HG03095 (cell line): ENCODE measurements around the gene OAF.

Source experiments
- ATAC-seq: cut with Tn5 transposase; IDR thresholded peaks from one replicate; pipeline ENCODE4 v1.9.1; 2021; ENCODE audit warnings: moderate library complexity; ENCODE audit not compliant: unreplicated experiment

The OAF gene

DNA sequence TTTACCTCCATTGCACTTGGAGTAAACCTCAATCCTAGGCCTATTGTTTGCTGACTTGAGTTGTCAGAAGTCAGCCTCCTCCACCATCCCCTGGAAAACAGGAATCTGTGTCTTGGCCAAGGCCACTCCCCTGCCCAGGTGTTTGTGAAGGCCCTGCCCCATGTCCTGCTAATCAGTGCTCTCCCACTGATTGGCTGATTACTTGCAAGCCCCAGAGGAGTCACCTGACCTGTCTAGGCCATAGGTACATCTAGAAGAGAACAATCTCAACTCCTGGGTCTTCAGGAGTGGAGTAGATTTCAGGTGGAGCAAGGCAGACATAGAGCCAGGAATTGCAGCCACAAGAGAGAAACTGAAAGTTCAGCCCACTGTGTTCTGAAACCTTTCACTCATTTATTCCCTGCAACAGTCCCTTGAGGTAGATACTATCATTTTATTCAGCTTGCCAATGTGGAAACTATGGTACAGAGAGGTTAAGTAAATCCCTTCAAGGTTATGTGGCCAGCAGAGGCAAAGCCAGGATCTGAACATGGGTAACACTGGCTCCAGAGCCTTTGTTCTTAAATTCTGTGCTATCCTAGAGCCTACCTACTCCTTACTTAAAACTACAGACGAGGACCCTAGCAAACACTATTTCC is 10.4 kb downstream of the OAF start:
- ATAC-seq, result no peak

DNA sequence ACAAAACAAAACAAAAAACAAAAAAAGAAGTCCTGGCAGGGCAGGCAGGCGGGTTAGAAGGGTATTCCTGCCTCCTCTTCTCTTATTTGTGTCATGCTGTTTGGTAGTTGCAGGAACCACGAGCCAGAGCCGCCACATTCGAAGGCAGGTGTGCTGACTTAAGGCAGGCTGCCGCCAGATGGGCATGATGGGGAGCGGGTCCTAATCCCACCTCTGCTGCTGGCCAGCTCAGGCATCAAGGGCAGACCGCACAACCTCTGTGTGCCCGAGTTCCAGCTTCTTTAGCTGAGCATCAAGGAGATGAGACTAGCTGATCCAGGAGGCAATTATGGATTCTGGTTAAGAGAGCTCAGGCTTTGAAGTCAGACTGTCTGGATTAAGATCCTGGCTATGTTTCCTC is 12.1 kb downstream of the OAF start:
- ATAC-seq, result no peak

DNA sequence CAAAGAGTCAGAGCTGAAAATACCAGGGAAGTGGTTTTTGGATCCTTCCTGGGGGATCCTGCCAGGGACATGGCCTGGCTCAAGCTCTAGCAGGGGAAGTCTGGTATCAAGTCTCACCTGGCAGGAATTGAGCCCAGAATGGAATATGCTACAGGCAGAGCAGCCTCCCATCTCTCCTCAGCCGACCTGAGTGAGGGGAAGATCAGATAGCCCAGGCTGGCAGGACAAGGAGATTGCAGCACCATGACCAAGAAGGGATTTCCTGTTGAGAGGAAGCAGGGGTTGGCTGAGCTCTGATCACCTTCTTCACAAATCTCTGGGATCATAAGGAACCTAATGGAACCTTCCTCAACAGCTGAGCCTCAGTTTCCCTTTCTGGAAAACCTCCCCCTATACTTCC is 13.0 kb downstream of the OAF start:
- ATAC-seq, result no peak

DNA sequence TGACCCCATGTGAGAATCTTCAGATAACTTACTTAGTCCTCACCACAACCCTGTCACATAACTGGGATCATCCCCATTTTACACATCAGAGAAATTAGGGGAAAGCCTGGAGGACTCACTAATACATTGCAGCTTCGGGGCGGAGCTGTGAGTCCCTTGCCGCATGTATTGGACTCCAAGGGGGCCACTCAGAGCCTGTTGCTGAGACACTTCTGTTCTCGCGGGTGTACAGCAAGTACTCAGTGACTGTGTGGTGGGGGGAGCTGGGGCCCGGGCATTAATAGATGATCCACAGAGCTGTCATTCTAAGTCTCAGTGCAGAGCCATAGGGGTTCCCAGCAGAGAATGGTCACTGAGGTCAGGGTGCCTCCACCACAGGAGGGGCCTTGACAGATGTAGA is 13.5 kb downstream of the OAF start:
- ATAC-seq, result no peak

DNA sequence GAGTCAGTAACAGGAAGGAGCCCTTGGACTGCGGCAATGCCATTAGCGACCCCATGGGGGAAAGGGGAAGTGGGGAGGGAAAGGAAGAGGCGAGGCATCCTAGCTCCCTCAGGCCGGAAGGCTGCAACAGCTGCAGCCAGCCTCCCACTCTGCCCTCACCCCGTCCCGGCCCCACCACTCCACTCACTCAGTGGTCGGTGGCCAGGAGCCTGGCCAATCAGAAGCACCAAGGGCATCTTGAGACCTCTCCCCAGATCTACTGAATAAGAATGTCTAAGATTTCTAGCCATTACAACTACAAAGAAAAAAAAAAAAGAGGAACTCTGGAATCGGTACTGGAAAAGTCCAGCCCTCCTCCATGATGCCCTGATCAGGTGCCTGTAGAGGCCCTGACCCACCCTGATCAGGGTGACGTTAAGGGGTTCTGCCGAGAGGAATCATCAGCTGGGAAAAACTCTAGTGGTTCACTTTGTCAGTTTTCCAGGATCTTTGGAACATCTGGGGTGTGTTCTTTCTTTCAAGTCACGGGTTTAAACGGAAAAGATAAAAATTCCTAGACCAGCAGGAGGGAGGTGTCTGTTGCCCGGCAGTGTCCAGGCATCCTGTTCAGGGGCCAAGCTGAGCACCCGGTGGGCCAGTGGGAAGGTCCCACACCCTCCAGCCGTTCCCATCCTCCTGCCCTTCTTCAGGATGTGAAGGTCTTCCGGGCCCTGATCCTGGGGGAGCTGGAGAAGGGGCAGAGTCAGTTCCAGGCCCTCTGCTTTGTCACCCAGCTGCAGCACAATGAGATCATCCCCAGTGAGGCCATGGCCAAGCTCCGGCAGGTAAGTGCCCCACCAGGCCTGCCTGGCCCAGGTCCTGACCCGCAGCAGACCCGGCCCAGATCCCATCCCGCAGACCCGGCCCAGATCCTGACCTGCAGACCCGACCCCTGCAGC is 14.4 kb downstream of the OAF start:
- no peak for ATAC-seq

DNA sequence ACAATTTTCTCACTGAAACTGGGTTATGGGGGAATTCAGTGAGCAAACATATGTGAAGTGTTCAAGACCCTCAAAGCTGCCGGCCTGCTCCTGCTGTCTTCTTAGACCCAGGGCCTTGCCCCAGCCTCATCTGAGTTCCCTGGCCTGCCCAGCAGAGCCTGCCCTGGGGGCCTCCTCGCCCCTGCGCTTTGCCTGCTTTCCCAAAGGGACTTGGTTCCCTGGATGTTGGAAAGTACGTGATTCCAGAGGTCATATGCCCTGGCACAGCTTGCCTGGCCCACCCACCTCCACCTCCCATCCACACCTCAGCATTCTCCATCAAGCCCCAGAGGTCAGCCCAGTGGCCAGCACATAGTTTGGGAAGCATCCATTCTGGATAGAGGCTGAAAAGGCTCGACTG is 15.4 kb downstream of the OAF start:
- ATAC-seq, result no peak

DNA sequence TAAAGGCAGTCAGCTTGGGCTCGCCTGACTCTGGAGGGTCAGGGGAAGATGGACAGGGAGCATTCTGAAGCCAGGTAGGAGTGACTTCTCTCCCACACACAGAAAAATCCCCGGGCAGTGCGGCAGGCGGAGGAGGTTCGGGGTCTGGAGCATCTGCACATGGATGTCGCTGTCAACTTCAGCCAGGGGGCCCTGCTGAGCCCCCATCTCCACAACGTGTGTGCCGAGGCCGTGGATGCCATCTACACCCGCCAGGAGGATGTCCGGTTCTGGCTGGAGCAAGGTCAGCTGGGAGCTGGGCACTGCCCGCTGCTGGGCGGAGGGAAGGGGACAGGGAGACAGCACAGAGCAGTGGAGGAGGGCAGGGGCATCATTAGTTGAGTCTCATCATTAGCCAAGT is 15.9 kb downstream of the OAF start:
- ATAC-seq, result no peak

DNA sequence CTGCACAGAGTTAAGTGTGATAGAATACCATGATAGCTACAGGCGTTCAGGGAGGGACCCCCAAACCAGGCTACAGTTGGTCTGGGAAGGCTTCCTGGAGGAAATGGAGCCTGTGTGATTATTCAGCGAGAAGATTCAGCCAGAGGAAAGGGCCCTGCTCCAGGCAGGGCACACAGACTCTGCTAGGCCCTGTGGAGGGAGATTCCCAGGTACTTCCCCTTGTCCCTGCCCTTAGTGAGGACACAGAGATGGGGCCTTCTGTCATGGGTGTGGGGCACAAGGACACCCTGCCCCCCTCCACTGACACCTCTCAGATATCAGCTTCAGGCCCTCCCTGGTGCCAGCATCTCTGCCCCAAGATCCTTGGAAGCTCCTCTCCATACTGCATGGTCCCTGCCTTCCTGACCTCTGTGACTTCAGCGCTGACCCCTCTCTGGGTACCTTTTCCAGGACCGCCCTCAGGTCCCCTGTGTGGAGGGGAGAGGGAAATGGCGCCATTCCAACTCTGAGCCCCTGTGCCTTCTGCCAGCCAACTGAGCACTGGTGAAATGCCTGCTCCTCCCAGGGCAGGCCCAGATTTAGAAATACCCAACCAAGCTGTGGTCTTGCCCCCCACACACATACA is 16.5 kb downstream of the OAF start:
- no peak for ATAC-seq

DNA sequence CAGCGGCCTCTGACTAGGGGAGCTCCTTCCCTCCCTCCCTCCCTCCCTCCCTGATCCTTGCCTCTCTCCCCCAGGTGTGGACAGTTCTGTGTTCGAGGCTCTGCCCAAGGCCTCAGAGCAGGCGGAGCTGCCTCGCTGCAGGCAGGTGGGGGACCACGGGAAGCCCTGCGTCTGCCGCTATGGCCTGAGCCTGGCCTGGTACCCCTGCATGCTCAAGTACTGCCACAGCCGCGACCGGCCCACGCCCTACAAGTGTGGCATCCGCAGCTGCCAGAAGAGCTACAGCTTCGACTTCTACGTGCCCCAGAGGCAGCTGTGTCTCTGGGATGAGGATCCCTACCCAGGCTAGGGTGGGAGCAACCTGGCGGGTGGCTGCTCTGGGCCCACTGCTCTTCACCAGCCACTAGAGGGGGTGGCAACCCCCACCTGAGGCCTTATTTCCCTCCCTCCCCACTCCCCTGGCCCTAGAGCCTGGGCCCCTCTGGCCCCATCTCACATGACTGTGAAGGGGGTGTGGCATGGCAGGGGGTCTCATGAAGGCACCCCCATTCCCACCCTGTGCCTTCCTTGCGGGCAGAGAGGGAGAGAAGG is 18.1 kb downstream of the OAF start:
- ATAC-seq, result no peak

DNA sequence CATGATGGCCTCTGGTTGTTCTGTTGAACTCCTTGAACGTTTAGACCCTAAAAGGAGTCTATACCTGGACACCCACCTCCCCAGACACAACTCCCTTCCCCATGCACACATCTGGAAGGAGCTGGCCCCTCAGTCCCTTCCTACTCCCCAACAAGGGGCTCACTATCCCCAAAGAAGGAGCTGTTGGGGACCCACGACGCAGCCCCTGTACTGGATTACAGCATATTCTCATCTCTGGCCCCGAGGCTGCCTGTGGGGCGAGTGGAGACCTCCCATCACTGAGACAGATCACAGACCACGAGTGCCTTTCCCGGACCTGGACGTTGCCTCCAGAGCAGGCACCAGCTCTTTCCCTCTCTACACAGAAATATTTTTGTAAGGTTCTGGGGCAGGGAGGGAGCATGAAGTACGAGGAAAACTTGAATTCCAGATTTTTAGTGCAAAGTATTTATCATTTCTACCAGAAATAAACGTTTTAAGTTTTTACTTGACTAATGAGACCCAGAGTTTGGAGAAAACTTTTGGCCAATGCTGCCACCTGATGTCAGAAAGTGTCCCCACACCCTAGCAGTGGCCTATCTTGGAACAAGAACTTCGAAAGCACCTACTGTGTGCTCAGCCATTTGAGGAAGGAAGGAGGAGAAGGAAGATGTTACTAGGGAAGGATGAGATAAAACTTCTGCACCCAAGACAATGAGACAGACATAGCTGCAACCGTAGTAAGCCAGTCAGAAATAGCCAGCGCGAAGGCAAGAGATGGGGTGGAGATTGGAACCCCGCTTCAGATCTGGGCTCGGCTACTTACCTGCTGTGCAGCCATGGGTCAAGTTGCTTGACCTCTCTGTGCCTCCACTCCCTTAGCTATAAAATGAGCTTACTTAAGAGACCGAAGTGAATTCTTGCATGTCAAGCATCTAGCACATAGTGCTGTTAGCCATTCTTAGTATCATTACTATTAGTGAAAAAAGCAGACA is 18.9 kb downstream of the OAF start:
- ATAC-seq, result no peak

DNA sequence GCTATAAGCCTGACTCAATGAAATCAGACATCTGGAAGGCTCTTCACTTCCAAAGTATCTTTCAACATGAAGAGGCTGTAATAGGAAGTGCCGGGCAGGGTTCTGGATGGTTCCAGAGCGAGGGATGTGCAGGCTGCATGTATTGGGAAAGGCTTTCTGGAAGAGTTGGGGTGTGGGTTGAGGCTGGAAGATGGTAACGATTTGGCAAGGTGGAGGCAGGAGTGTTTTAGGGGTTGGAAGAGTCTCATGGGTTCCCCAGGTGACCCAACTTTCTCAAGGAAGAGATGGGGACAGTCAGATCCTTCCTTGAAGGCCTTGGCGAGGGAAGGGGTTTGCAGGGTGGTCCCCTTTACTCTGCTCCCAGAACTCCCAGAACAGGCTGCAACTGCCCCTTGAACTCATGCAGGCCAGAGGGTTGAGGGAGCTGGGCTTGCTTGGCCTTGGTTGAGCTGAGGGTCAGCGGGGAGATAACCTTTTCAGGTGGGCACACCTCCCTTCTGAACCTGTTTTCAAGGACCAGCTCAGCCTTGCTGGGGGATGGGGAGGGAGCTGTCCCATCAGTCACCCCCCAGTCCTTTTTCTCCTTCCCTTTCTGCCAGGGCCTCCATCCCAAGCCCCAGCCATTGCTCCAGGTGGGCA is 19.7 kb downstream of the OAF start:
- ATAC-seq, result no peak

DNA sequence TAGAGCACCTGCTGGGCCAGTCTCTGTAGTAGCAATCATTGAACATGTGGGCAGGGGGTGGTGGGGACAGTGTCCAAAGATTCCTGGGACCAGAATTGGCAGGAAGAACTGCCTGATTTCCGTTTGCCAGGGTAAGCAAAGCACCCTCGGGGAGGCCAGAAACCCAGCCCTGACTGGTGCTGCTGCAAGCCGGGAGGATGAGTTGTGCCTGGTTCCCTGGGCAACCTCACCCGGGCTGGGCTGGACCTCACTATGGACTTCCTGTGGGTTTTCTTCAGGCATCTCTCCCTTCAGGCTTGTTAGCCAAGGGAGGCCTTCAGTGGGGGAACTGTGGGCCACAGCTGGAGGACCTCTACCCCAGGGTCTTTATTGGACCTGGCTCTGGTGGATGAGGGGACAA is 21.1 kb downstream of the OAF start:
- ATAC-seq, result no peak

DNA sequence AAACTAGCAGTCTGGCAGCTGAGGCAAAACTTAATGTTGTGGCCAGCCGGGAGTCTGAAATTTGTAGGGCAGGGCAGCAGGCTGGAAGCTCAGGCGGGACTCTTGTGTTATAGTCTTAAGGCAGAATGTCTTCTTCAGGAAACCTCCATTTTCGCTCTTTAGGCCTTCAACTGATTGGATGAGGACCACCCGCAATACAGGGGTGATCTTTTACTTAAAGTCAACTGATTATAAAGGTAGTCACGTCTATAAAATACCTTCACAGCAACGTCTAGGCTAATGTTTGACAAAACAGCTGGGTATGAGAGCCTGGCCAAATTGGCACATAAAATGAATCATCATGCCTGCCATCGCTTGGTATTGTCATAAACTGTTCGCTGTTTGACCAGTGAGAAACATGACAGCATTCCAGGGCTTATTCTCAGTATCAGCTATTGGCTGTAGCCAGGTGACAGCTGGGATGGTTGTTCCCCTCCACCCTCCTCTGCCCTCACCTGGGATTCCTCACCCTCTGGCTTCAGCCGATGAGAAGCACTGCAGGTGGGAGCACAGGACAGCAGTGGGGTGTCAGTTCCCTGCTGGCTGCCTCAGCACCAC is 22.5 kb downstream of the OAF start:
- ATAC-seq, result no peak

DNA sequence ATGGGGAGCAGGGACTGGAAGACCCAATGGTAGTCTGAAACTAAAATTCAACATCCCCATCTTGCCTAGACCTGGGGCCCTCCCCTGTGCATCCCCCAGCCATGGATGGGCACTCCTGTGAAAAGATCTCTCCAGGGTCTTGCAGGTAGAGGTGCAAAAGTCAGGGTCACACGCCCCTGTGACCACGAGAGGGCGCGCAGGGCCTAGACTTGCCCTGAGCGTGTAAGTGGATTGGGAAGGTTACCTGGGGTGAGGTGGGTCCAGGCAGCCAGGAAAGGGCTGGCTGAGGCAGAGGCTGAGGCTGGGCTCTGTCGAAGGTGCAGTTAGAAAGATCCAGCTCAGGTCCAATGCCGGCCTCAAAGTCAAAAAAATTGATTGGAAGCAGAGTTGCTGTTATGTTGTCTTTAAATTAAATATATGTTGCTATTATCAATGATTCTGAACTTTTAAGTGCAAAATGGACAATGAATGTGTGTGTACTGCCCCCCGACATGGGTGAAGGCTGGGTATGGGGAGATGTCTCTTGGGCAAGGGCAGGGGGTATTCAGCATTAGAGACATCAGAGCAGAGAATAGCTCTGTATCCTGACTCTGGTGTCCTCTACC is 24.3 kb downstream of the OAF start:
- ATAC-seq, result no peak

DNA sequence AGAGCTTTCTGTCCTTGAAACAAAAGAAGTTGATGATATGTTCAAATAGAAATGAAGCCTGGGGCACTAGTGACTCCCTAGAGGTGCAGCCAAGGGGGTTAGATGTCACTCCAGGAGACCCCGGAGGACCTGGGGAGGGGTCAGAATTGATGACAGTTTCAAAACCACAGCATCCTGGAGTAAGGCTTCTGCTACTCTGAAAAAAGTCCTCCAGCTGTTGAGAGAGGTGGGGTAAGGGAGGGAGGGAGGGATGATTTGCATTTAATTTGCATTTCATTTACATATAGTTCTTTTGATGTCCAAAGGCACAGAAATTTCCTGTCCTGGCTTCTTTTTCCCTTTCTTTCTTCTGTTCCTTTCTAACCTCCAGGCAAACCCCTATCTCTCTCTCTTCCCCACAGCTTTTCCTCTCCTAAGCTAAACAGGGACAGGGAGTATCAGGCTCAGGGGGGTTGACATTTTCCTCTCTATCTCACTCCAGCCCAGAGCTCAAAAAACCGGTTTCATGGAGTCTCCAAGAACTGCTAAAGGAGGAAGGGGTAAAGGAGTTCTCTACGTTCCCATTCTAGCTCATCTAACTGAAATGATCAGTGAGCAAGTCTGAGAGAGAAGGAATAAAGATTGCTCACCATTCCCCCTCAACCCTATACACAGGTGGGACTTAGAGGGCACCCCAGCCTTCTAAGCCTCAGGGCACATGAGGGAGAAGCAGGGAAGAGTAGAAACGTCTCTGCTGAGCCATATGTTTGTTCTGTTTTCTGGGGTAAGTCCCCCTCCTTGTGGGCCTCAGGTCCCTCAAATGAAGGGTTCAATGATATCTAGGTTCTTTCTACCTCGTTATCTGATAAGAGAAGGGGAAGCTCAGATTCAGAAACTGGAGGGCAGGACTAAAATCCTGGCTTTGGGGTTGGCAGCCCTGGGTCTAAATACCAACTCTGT is 25.6 kb downstream of the OAF start:
- ATAC-seq, result no peak

DNA sequence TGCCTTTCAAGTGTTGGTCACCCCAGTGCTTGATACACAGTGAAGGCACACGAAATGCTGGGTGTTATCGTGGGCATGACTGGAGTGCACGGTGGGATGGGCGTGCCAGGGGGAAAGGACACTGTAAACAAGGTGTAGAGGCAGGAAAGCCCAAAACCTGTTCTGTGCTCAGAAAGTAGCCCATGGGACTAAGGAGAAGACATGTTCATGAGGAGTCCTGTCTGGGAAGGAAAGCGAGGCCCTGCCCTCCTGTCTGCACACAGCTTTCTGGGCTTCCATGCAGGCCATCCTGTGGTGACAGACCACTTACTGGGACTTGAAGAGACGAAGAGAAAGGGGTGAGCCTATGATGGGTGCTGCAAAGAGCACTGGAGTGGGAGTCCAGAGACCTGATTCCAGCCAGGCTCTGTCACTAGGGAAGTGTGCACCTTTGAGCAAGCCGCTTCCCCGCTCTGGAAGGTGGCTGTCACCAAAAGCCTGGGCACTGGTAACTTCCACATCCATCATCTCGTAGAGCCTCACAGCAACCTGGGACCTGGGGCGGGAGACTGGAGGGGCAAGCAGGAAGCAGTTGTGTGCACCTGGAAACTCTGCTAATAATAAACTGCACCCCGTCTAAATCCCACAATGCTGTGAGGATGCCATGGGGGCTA is 28.3 kb downstream of the OAF start:
- ATAC-seq, result no peak
